T-helper 1 cell treated with Interleukin-12 subunit alpha and Interleukin-12 subunit beta and Interleukin-4 antibody, amounts not matched to agents 30 μg/mL and 1 μg/mL, for 36 hours (primary cell): ENCODE measurements around the gene TPCN2.
"Not testable (repeated sequence)": the region's sequence is repeated elsewhere in the genome, so short reads cannot be mapped to it uniquely, and the experiment has no call there.

Experiments used
- H3K27ac Mint-ChIP-seq: one replicate; pipeline ENCODE4 v1.8.0; 2021; ENCODE audit warnings: mild to moderate bottlenecking, mixed read lengths
- H3K27me3 Mint-ChIP-seq: one replicate; pipeline ENCODE4 v1.8.0; 2021; ENCODE audit warnings: low read depth, mixed read lengths
- H3K36me3 Mint-ChIP-seq: one replicate; pipeline ENCODE4 v1.8.0; 2021; ENCODE audit warnings: low read depth, mixed read lengths
- H3K4me1 Mint-ChIP-seq: one replicate; pipeline ENCODE4 v1.8.0; 2021; ENCODE audit warnings: low read depth, mixed read lengths
- H3K4me3 Mint-ChIP-seq: one replicate; pipeline ENCODE4 v1.8.0; 2021; ENCODE audit warnings: mild to moderate bottlenecking, moderate library complexity, mixed read lengths
- H3K9me3 Mint-ChIP-seq: one replicate; pipeline ENCODE4 v1.8.0; 2021; ENCODE audit warnings: mixed read lengths

Gene TPCN2

GRCh38 chr11:69048694-69049489 lies at the start of gene TPCN2:
Gene TPCN2 (plus strand): TSS chr11:69048932. CDS start chr11:69048998, 66 bp downstream.
- Mint-ChIP-seq H3K4me1 (peaks cover 18% of the 10 kb centered on the region), H3K36me3 (no peaks in the 10 kb centered on the region), H3K4me3 (peak within 1 kb of the TSS; percentile 76), H3K27ac (peak within 1 kb of the TSS; percentile 77), H3K27me3 (peaks cover 23% of the 10 kb centered on the region), H3K9me3 (no peaks in the 10 kb centered on the region)

GRCh38 chr11:68999093-68999747 lies 49.5 kb upstream of the TPCN2 start:
- H3K4me3 Mint-ChIP-seq: no peak overlapping the region
- peaks cover 5% of the 10 kb centered on the region for H3K27me3 Mint-ChIP-seq

GRCh38 chr11:68999748-69000355 lies 48.9 kb upstream of the TPCN2 start:
- not testable (repeated sequence) for H3K9me3 Mint-ChIP-seq, H3K4me1 Mint-ChIP-seq, H3K27ac Mint-ChIP-seq, H3K27me3 Mint-ChIP-seq, H3K4me3 Mint-ChIP-seq, H3K36me3 Mint-ChIP-seq

More at GRCh38 chr11:68999093-68999747, 49.5 kb upstream of the TPCN2 start:
- no peak overlapping the region for H3K27ac Mint-ChIP-seq
- no peaks in the 10 kb centered on the region for H3K36me3 Mint-ChIP-seq
- H3K9me3 Mint-ChIP-seq: no peaks in the 10 kb centered on the region
- H3K4me1 Mint-ChIP-seq: no peaks in the 10 kb centered on the region

- Mint-ChIP-seq H3K4me3 (no peak overlapping the region), H3K4me1 (no peaks in the 10 kb centered on the region), H3K27ac (no peak overlapping the region), H3K27me3 (peaks cover 5% of the 10 kb centered on the region), H3K9me3 (no peaks in the 10 kb centered on the region), H3K36me3 (no peaks in the 10 kb centered on the region)
Measured at GRCh38 chr11:69000391-69000790, 48.3 kb upstream of the TPCN2 start.

- Mint-ChIP-seq H3K4me1 (no peaks in the 10 kb centered on the region), H3K36me3 (no peaks in the 10 kb centered on the region), H3K27me3 (peaks cover 5% of the 10 kb centered on the region), H3K4me3 (no peak overlapping the region), H3K9me3 (no peaks in the 10 kb centered on the region), H3K27ac (no peak overlapping the region)
Measured at GRCh38 chr11:69000831-69001242, 47.9 kb upstream of the TPCN2 start.

- no peak overlapping the region for H3K4me3 Mint-ChIP-seq
- peaks cover 5% of the 10 kb centered on the region for H3K27me3 Mint-ChIP-seq
- no peaks in the 10 kb centered on the region for H3K4me1 Mint-ChIP-seq
- H3K27ac Mint-ChIP-seq: no peak overlapping the region
- H3K9me3 Mint-ChIP-seq: no peaks in the 10 kb centered on the region
- no peaks in the 10 kb centered on the region for H3K36me3 Mint-ChIP-seq
Measured at GRCh38 chr11:69001243-69002081, 47.3 kb upstream of the TPCN2 start.

- Mint-ChIP-seq H3K36me3 (no peaks in the 10 kb centered on the region), H3K27me3 (peaks cover 5% of the 10 kb centered on the region), H3K4me1 (no peaks in the 10 kb centered on the region), H3K27ac (no peak overlapping the region), H3K9me3 (no peaks in the 10 kb centered on the region), H3K4me3 (no peak overlapping the region)
Measured at GRCh38 chr11:69002110-69002569, 46.6 kb upstream of the TPCN2 start.

GRCh38 chr11:69002570-69003231 lies 46.0 kb upstream of the TPCN2 start:
- no peaks in the 10 kb centered on the region for H3K4me1 Mint-ChIP-seq
- no peaks in the 10 kb centered on the region for H3K36me3 Mint-ChIP-seq
- no peaks in the 10 kb centered on the region for H3K9me3 Mint-ChIP-seq
- no peak overlapping the region for H3K4me3 Mint-ChIP-seq
- H3K27me3 Mint-ChIP-seq: peaks cover 5% of the 10 kb centered on the region
- H3K27ac Mint-ChIP-seq: no peak overlapping the region

- no peaks in the 10 kb centered on the region for H3K36me3 Mint-ChIP-seq
- no peak overlapping the region for H3K27ac Mint-ChIP-seq
- peaks cover 5% of the 10 kb centered on the region for H3K27me3 Mint-ChIP-seq
Measured at GRCh38 chr11:69003301-69003865, 45.3 kb upstream of the TPCN2 start.

GRCh38 chr11:69003866-69004367 lies 44.8 kb upstream of the TPCN2 start:
- Mint-ChIP-seq H3K9me3 (no peaks in the 10 kb centered on the region), H3K27me3 (peaks cover 3% of the 10 kb centered on the region), H3K4me1 (no peaks in the 10 kb centered on the region), H3K36me3 (no peaks in the 10 kb centered on the region), H3K27ac (no peak overlapping the region), H3K4me3 (no peak overlapping the region)

More at GRCh38 chr11:69003301-69003865, 45.3 kb upstream of the TPCN2 start:
- H3K9me3 Mint-ChIP-seq: no peaks in the 10 kb centered on the region
- H3K4me3 Mint-ChIP-seq: no peak overlapping the region
- H3K4me1 Mint-ChIP-seq: no peaks in the 10 kb centered on the region

GRCh38 chr11:69004411-69005182 lies 44.1 kb upstream of the TPCN2 start:
- no peaks in the 10 kb centered on the region for H3K36me3 Mint-ChIP-seq
- H3K4me1 Mint-ChIP-seq: no peaks in the 10 kb centered on the region
- H3K9me3 Mint-ChIP-seq: no peaks in the 10 kb centered on the region
- H3K4me3 Mint-ChIP-seq: no peak overlapping the region
- H3K27ac Mint-ChIP-seq: no peak overlapping the region
- H3K27me3 Mint-ChIP-seq: no peaks in the 10 kb centered on the region

- no peaks in the 10 kb centered on the region for H3K9me3 Mint-ChIP-seq
- no peak overlapping the region for H3K27ac Mint-ChIP-seq
- no peaks in the 10 kb centered on the region for H3K27me3 Mint-ChIP-seq
- H3K4me1 Mint-ChIP-seq: no peaks in the 10 kb centered on the region
- H3K36me3 Mint-ChIP-seq: no peaks in the 10 kb centered on the region
- H3K4me3 Mint-ChIP-seq: no peak overlapping the region
Measured at GRCh38 chr11:69005183-69005630, 43.5 kb upstream of the TPCN2 start.
